HL-60 (cell line): ENCODE measurements around the gene RAPGEF2.

Source experiments
- SPI1 ChIP-seq: IDR thresholded peaks from 2 replicates; pipeline ENCODE4 v1.6.1; 2012; ENCODE audit warnings: low read depth, mild to moderate bottlenecking, borderline replicate concordance
- TF ChIP-seq, protein P1 (sequence below): IDR thresholded peaks from one replicate; pipeline ENCODE4 v1.5.1; 2011; ENCODE audit warnings: low read length, control low read depth, inconsistent platforms; ENCODE audit not compliant: insufficient read depth

DNA sequence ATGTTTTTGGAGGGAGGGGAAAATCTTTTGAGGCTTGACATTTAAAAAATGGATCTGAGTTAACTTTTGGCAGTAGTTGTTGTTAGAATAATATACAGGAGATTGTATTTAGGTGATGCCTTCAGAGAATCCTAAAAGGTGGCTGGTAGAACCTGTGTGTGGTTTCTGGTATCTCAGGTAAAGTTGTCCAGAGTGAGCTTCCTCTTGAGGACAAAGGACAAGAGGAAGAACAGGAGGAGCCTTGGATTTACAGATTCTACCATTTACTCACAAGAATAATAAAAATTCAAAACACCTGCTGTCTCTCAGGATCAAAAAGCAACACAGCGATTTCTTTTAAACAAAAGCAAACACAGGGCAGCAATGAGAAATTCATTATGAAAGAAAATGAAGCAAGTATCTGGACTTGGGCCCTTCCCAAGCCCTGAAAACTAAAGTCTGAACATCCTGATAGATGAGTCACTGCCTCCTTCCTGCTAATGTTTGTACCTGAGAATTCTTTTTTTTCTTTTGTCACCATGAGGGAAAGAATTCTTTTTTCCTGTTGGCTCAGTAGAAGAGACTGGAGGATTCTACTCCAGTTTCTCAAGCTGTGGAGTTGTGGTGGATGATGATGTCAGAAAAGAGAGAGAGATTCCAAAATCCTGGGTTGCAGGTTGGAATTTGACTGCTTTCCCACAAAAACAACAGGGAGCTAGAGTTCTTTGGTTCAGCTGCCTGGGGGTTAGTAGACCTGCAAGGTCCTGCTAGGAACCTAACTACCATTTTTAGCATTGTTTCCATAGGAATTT lies 31.5 kb upstream of the RAPGEF2 start:
- TF ChIP-seq, protein P1, sequence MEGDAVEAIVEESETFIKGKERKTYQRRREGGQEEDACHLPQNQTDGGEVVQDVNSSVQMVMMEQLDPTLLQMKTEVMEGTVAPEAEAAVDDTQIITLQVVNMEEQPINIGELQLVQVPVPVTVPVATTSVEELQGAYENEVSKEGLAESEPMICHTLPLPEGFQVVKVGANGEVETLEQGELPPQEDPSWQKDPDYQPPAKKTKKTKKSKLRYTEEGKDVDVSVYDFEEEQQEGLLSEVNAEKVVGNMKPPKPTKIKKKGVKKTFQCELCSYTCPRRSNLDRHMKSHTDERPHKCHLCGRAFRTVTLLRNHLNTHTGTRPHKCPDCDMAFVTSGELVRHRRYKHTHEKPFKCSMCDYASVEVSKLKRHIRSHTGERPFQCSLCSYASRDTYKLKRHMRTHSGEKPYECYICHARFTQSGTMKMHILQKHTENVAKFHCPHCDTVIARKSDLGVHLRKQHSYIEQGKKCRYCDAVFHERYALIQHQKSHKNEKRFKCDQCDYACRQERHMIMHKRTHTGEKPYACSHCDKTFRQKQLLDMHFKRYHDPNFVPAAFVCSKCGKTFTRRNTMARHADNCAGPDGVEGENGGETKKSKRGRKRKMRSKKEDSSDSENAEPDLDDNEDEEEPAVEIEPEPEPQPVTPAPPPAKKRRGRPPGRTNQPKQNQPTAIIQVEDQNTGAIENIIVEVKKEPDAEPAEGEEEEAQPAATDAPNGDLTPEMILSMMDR: no peak
- no peak for TF ChIP-seq SPI1
